Sigmoid colon (tissue), 3 donors: ENCODE results near the gene FBXL16.

ENCODE experiments used
- CTCF ChIP-seq, 4 experiments: fragments of 450-650 bp in 3 of 4; fragments of 200-600 bp in 1 of 4; IDR thresholded peaks; one replicate each; pipeline ENCODE4 v1.5.1; 2016 to 2019; ENCODE audit warnings: antibody characterized with exemption in 4 of 4, mild to moderate bottlenecking in 3 of 4, moderate library complexity in 2 of 4
- POLR2A ChIP-seq, 2 donors: fragments of 450-650 bp; IDR thresholded peaks; one replicate each; pipeline ENCODE4 v1.6.1; 2016; ENCODE audit warnings: antibody characterized with exemption in 2 of 2, mild to moderate bottlenecking in 2 of 2, moderate library complexity in 2 of 2

GRCh38 chr16:672851-673250 is 32.8 kb downstream of the FBXL16 start:
- TF ChIP-seq CTCF (IDR thresholded peaks at IDR 0.05) (no peak), POLR2A (IDR thresholded peaks at IDR 0.05) (no peak)
